NCI-H2081 treated with DMSO at 0.1 percent for 48 hours (cell line): ENCODE results near the gene TRPC3.
A peak's percentile ranks its signal among the peaks of the same experiment; 100 is the strongest.

Experiments
- DNase-seq: peaks from one replicate; lab custom pipeline; 2025; lab: John Stamatoyannopoulos, UW

TRPC3 gene

DNA sequence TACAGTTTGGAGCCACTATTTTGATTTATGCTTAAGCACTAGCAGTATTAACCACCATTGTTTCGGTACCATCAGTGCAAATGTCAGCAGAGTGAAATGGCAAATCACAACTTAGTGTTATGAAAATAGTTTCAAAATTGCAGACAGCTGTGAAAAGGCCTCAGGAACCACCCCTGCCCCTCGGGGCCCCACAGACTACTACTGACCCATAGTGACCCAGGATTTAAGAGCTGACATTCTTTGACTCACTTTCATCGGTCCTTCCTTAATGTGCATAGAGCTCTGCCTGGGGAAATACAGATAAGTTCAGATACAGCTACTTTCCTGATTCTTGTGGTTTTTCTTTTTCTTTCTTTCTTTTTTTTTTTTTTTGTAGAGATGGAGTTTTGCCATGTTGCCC lies 78.3 kb downstream of the TRPC3 start:
- DNase-seq, result no peak

DNA sequence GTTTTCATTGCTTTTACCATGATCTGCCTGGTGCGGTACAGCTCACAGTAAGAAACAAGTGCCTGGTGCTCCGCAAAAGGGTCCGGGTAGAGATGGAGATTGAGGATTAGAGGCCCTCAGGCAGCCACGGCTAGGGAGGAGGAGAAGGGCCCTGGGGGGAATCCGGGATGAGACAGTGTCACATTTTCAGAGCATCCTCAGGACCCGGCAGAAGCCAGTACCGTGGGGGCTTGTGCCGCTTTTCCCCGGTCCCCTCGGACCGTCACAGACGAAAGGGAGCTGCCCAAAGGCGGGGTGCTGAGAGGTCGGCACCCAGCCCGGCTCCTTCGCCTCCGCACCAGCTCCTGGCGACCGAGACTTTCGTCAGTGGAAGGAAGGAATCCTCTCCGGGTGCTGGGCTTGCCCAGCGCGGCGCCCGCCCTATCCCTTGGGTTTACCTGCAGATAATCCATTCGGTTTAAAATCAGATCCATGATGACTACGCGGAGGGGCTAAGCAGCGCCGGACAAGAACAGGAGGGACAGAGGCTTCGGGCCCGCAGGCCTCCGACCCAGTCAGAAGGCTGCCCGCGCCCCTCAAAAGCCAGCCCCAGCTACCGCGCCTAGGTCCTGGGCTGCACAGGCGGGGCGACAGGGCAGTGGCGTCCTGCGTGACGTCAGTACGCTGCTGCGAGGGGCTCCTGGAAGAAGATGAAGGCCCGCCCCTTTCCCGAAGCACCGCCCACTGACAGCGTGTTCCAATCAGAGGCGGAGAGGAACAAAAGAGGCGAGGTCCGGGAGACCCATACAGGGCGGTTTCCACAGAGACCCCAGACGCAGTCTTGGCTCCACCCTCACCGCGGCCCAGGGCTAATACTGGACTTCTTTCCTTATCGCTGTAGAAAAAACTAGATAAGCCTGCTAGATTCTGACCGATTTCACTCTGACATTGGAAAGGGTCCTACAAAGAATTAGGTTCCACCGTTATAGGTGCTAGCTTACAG lies 81.7 kb downstream of the TRPC3 start, which contains the start of gene BBS7:
TSS of gene BBS7 (minus strand) at position 634 of the 982 bp plus-strand sequence. CDS start at position 473, 161 bp downstream.
- DNase-seq, result peak; percentile 79

DNA sequence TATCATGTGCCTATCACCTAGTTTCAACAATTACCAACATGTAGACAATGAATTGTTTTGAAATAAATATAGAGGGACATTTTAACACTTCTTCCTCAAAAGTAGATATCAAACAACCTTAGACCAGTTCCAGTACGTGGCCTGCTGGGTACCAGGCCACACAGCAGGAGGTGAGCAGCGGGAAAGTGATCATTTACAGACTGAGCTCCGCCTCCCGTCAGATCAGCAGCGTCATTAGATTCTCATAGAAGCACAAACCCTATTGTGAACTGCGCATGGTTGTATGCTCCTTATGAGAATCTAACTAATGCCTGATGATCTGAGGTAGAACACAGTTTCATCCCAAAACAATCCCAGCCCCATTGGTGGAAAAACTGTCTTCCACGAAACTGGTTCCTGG lies 88.1 kb downstream of the TRPC3 start:
- DNase-seq, result no peak

DNA sequence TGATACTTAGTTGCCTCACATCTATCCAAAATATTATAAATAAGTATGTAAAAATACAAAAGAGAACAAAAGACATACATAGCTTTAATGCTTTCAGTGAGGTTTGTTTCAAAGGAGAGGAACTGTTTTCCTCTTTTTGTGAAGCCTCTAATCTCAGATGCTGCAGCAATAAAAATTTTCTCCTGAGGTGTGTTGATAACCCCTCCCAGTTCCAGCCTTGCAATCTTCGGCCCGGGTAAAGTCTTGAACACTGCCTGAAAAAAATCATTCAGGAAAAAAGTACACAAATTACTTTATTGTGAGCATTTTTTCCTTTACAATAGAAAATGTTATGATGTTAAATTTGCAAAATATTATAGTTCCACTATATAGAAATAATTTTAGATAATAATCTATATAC lies 90.4 kb downstream of the TRPC3 start:
- no peak for DNase-seq

DNA sequence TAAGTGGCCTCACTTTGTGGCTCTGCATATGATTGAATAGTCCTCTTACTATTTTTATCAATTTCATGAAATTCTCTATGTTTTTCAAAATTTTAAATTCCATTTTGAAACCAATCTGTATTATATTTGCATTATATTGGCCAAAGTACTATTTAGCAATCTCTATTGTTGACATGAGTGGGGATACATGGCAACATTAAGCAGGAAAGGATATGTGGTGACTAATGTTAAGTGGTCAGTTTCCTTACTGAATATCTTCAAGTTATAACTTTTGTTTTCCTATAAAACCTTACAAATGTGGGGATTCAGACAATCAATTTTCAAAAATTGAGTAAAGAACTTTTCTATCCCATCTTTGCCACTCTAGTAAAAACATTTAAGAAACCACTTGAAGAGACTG lies 91.7 kb downstream of the TRPC3 start:
- DNase-seq, result no peak

DNA sequence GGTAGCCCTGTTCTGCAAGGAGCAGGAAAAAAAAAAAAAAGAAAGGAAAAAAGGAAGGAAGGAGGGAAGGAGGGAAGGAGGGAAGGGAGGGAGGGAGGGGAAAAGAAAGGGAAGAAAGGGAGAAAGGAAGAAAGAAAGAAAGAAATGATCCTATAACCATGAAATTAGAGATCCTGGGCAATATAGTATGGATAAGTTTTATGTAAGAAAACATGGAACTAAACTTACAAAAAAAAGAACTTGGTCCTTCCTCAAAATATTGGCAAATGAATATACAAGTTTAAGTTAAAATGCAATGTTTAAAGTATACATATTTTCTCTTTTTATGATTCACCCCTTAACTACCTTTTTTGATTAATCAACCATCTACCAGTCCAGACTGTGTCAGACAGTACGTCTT lies 100.5 kb downstream of the TRPC3 start:
- DNase-seq, result no peak

DNA sequence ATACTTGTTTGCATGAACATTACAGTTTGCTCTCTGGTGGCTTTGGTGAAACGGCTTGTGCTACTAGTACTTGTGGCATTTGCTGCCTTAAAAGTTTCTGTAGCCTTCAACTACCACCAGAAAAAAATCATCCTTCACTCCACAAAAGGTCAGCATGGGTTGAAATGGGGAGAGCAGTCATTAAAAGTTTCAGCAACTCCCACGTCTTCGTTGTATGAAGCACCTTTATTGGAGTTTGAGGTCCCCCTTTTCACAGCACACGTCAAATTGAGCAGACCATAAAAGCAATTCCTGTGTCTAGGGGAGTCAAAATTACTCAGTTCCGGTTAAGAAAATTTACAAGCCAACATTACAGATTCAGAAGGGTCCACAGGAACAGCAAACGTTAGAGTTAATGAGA lies 105.2 kb downstream of the TRPC3 start:
- no peak for DNase-seq

DNA sequence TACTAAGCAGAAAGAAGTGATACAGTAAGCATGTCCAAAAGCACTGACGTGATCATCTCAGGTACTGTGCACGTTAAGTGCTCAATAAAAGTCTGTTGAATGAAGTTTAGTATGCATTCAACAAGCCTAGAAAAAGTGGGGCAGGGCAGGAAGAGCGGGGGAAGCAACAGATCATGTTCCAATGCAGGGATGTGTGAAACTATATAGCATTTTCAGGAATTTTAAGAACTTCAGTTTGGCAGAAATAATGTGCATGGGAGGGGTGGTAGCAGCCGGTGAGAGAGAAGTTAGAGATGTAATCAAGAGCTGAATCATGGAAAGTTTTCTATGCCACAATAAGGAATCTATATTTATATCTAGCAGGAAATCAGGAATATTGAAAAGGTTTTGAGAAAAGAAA lies 109.0 kb downstream of the TRPC3 start:
- no peak for DNase-seq

DNA sequence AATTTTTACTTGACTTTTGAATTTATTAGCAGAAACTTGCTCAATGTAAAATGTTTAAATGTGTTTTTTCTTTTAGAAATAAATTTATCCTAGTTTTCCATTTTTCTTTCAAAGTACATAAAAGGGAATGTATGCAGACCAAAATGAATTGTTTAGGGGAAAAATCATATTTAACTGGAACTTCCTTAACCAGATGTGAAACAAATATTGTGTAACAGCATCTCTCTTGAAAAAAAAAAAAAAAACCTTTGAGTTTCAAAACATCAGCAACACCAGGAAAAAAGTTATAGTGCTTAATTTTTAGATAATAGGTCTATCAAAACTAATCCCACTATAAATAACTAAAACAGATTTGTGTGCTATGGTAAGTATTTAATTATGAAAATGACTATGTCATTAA lies 113.7 kb downstream of the TRPC3 start:
- DNase-seq, result no peak

DNA sequence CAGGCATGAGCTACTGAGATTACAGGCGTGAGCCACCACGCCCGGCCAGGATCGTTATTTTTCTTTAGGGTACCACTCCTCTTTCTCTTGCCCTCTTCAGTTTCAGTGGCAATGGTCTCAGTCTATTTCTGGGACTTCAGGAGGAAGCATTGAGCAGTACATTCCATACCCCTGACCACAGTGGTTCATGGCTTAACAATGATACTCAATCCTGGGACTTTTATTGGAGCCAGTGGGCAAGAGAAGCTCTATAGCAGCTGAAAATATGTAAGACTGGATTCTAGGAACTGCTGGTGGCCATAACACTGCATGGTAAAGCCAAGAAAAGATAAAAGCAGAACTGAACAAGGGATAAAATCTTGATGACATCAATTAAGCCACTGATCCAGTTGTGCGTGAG lies 122.3 kb downstream of the TRPC3 start:
- DNase-seq, result no peak
